ENCODE measurements around the gene MOSPD3. TPM values are rescaled to one million over a fixed set of nuclear protein-coding genes. Genes with fewer than 3 reads are reported as not detected.
A peak's percentile ranks its signal among the peaks of the same experiment; 100 is the strongest.

Gene MOSPD3
- polyA plus RNA-seq, 1 donor from 2014 or later: 27.9 TPM

DNA sequence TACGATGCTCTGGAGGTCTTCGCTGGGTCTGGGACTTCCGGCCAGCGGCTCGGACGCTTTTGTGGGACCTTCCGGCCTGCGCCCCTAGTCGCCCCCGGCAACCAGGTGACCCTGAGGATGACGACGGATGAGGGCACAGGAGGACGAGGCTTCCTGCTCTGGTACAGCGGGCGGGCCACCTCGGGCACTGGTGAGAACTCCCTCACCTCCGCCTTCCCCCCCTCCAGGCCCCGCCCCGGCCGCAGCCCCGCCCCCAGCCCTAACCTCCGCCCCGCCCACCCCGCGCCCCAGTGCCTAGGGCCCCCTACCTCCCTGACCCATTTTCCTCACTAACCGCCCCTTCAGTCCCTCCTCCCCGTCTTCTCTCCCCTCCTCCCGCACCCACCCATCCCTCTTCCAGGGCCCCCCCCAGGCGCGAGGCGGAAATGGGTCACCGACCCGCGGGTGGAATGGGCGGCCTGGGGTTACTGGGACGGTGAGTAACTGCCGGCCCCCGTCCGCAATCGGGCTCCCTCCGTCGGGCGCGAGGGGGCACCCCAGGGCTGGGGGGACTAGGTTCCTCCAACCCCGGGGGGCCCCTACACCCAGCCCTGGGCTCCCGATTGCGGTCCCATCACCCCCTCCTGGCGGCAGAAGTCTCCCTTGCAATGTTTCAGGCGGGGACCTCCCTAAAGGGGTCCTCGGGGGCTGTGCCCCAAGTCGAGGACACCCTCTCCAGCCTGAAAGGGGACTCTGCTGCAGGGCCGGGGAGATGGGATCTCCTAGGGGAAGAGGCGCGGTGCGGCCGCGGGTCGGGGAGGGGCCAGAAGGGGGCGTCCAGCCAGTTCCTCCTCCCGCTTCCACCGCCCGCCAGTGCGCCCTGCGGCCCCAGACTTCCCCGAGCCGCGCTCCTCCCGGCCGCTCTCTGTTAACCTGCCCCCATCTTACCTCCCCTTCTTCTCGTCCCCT, 8.0 kb upstream of the MOSPD3 start:
- H3K27me3 ChIP-seq (ENCODE audit: insufficient read depth, low read depth, low read length): peaks cover 34% of the 10 kb centered on the region
- no peaks in the 10 kb centered on the region for H3K9me2 ChIP-seq (ENCODE audit: insufficient read depth, low read length)
- H3K9ac ChIP-seq (ENCODE audit: low read length): peak overlapping the region; percentile 29
- no peaks in the 10 kb centered on the region for H4K20me1 ChIP-seq (ENCODE audit: insufficient read depth)
- H3K79me2 ChIP-seq (replicated peaks; ENCODE audit: insufficient read depth, low read length): no peaks in the 10 kb centered on the region
- TF ChIP-seq CTCF (IDR thresholded peaks at IDR 0.05; ENCODE audit: poor library complexity, severe bottlenecking) (peak; percentile 47), POLR2AphosphoS5 (IDR thresholded peaks at IDR 0.05) (no peak), RAD21 (conservative IDR thresholded peaks at IDR 0.05) (no peak), EP300 (conservative IDR thresholded peaks at IDR 0.05; ENCODE audit: poor library complexity, severe bottlenecking) (no peak)
- H3K36me3 ChIP-seq (ENCODE audit: insufficient read depth, low read length): no peaks in the 10 kb centered on the region
- no peak overlapping the region for H3K4me2 ChIP-seq (ENCODE audit: low read length)
- no peaks in the 10 kb centered on the region for H3K9me3 ChIP-seq (ENCODE audit: low read length)
- H3K4me3 ChIP-seq (ENCODE audit: low read length): peak overlapping the region; percentile 57
- H3K27ac ChIP-seq (ENCODE audit: low read length): no peak overlapping the region
- H2AFZ ChIP-seq (ENCODE audit: low read depth, low read length): no peak overlapping the region
- H3F3A ChIP-seq (ENCODE audit: insufficient read depth, low read length, poor library complexity, severe bottlenecking): no peaks in the 10 kb centered on the region

GRCh38 chr7:100604976-100605911, 7.1 kb upstream of the MOSPD3 start:
- Histone ChIP-seq H3K27ac (ENCODE audit: low read length) (no peak overlapping the region), H3F3A (ENCODE audit: insufficient read depth, low read length, poor library complexity, severe bottlenecking) (no peaks in the 10 kb centered on the region), H3K4me2 (ENCODE audit: low read length) (no peak overlapping the region), H3K9me2 (ENCODE audit: insufficient read depth, low read length) (no peaks in the 10 kb centered on the region), H3K4me3 (ENCODE audit: low read length) (peak overlapping the region; percentile 57), H3K27me3 (ENCODE audit: insufficient read depth, low read depth, low read length) (peaks cover 34% of the 10 kb centered on the region), H3K9me3 (ENCODE audit: low read length) (no peaks in the 10 kb centered on the region), H3K79me2 (replicated peaks; ENCODE audit: insufficient read depth, low read length) (no peaks in the 10 kb centered on the region), H3K9ac (ENCODE audit: low read length) (peak overlapping the region; percentile 20), H2AFZ (ENCODE audit: low read depth, low read length) (no peak overlapping the region), H3K36me3 (ENCODE audit: insufficient read depth, low read length) (no peaks in the 10 kb centered on the region), H4K20me1 (ENCODE audit: insufficient read depth) (no peaks in the 10 kb centered on the region)
- TF ChIP-seq EZH2 (IDR thresholded peaks at IDR 0.05; ENCODE audit: borderline replicate concordance, insufficient read depth, low read length, poor library complexity, severe bottlenecking): peak; percentile 69
- no peak for TF ChIP-seq SMC3 (conservative IDR thresholded peaks at IDR 0.05; ENCODE audit: poor library complexity)

- H3K4me2 ChIP-seq (ENCODE audit: low read length): no peak overlapping the region
- no peak for TF ChIP-seq SMC3 (conservative IDR thresholded peaks at IDR 0.05; ENCODE audit: poor library complexity)
- TF ChIP-seq CTCF (IDR thresholded peaks at IDR 0.05; ENCODE audit: poor library complexity, severe bottlenecking): no peak
- no peak for TF ChIP-seq MXI1 (conservative IDR thresholded peaks at IDR 0.05; ENCODE audit: poor library complexity, severe bottlenecking)
Measured at GRCh38 chr7:100606313-100606712, 6.0 kb upstream of the MOSPD3 start.

More at GRCh38 chr7:100606313-100606712, 6.0 kb upstream of the MOSPD3 start:
- H2AFZ ChIP-seq (ENCODE audit: low read depth, low read length): no peak overlapping the region
- H3K36me3 ChIP-seq (ENCODE audit: insufficient read depth, low read length): no peaks in the 10 kb centered on the region
- peaks cover 34% of the 10 kb centered on the region for H3K27me3 ChIP-seq (ENCODE audit: insufficient read depth, low read depth, low read length)
- H3F3A ChIP-seq (ENCODE audit: insufficient read depth, low read length, poor library complexity, severe bottlenecking): no peaks in the 10 kb centered on the region
- no peaks in the 10 kb centered on the region for H3K9me2 ChIP-seq (ENCODE audit: insufficient read depth, low read length)
- H3K9me3 ChIP-seq (ENCODE audit: low read length): no peaks in the 10 kb centered on the region
- H3K9ac ChIP-seq (ENCODE audit: low read length): no peak overlapping the region
- H3K79me2 ChIP-seq (replicated peaks; ENCODE audit: insufficient read depth, low read length): no peaks in the 10 kb centered on the region
- no peaks in the 10 kb centered on the region for H4K20me1 ChIP-seq (ENCODE audit: insufficient read depth)
- no peak overlapping the region for H3K27ac ChIP-seq (ENCODE audit: low read length)
- H3K4me3 ChIP-seq (ENCODE audit: low read length): no peak overlapping the region
